ENCODE measurements around the gene ATP8B2.
"Not testable (repeated sequence)": the region's sequence is repeated elsewhere in the genome, so short reads cannot be mapped to it uniquely, and the experiment has no call there.

DNA sequence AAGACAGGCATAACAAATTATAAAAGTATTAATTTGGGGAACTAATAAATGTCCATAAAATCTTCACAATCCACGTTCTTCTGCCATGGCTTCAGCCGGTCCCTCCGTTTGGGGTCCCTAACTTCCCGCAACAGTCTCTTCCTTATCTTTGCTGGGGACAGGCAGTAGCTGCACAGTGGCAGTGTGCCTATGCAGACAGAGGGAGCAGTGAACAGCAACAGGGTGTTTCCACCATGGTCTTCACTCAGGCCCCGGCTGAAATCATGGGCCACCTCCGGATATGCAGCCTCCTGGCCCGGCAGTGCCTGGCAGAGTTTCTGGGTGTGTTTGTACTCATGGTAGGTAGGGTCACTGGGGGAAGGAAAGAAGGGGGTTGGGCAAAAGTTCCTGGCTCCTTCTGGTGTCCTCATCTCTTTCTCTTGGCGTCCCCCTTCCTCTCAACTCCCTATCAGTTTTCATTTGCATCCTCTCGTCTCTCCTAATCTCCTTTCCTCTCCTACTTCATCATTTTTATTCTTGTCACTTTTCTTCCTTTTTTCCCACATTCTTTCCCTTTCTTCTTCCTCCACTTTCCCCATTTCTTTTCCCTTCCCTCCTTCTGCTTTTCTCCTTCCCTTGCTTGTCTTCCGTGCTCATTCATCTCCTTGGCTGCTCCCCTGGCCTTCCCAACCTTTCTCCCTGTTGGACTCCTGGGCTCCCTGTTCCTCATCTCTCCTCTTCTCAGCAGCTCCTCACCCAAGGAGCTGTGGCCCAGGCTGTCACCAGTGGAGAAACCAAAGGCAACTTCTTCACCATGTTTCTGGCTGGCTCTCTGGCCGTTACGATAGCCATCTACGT lies 12.9 kb upstream of the ATP8B2 start:
- TF ChIP-seq POLR2A, POLR2AphosphoS5 (IDR thresholded peaks at IDR 0.05): not testable (repeated sequence)
- TF ChIP-seq, protein P1, sequence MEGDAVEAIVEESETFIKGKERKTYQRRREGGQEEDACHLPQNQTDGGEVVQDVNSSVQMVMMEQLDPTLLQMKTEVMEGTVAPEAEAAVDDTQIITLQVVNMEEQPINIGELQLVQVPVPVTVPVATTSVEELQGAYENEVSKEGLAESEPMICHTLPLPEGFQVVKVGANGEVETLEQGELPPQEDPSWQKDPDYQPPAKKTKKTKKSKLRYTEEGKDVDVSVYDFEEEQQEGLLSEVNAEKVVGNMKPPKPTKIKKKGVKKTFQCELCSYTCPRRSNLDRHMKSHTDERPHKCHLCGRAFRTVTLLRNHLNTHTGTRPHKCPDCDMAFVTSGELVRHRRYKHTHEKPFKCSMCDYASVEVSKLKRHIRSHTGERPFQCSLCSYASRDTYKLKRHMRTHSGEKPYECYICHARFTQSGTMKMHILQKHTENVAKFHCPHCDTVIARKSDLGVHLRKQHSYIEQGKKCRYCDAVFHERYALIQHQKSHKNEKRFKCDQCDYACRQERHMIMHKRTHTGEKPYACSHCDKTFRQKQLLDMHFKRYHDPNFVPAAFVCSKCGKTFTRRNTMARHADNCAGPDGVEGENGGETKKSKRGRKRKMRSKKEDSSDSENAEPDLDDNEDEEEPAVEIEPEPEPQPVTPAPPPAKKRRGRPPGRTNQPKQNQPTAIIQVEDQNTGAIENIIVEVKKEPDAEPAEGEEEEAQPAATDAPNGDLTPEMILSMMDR (IDR thresholded peaks at IDR 0.05), result not testable (repeated sequence)
